HG03378 (cell line): ENCODE data around the gene NUMA1.

Experiments
- ATAC-seq: cut with Tn5 transposase; IDR thresholded peaks from one replicate; pipeline ENCODE4 v1.9.1; 2021; ENCODE audit warnings: mild to moderate bottlenecking, moderate library complexity; ENCODE audit not compliant: unreplicated experiment

NUMA1 gene

GRCh38 chr11:72018171-72018570 is 62.2 kb downstream of the NUMA1 start:
- no peak for ATAC-seq

GRCh38 chr11:72015511-72016061 is 64.8 kb downstream of the NUMA1 start:
- no peak for ATAC-seq

- ATAC-seq, result no peak
Measured at GRCh38 chr11:72014761-72015320, 65.5 kb downstream of the NUMA1 start.

- ATAC-seq, result no peak
Measured at GRCh38 chr11:72013765-72014711, 66.3 kb downstream of the NUMA1 start.

- no peak for ATAC-seq
Measured at GRCh38 chr11:72012897-72013721, 67.2 kb downstream of the NUMA1 start.

GRCh38 chr11:72012091-72012630 is 68.2 kb downstream of the NUMA1 start:
- no peak for ATAC-seq

- no peak for ATAC-seq
Measured at GRCh38 chr11:72010529-72011233, 69.7 kb downstream of the NUMA1 start.

GRCh38 chr11:72009156-72009555 is 71.2 kb downstream of the NUMA1 start:
- ATAC-seq, result no peak

- no peak for ATAC-seq
Measured at GRCh38 chr11:72008728-72009127, 71.6 kb downstream of the NUMA1 start.

- ATAC-seq, result no peak
Measured at GRCh38 chr11:72007587-72007986, 72.8 kb downstream of the NUMA1 start.

- no peak for ATAC-seq
Measured at GRCh38 chr11:72007089-72007476, 73.3 kb downstream of the NUMA1 start.

- ATAC-seq, result no peak
Measured at GRCh38 chr11:72006309-72007088, 73.8 kb downstream of the NUMA1 start.

GRCh38 chr11:72005347-72006260 is 74.7 kb downstream of the NUMA1 start:
- ATAC-seq, result no peak

GRCh38 chr11:72004515-72005346 is 75.6 kb downstream of the NUMA1 start:
- ATAC-seq, result no peak

GRCh38 chr11:72003776-72004171 is 76.6 kb downstream of the NUMA1 start:
- no peak for ATAC-seq

GRCh38 chr11:72002841-72003775 is 77.2 kb downstream of the NUMA1 start:
- no peak for ATAC-seq
